GM10266 (cell line): Measurements from ENCODE around the gene CATSPERZ.

Source experiments
- DNase-seq: peaks from one replicate; pipeline ENCODE4 v3.0.0; 2012; ENCODE audit errors: extremely low spot score
- TF ChIP-seq, protein P1 (sequence below): IDR thresholded peaks from 2 replicates; pipeline ENCODE4 v1.5.1; 2012; ENCODE audit warnings: mild to moderate bottlenecking, low read depth; ENCODE audit not compliant: control insufficient read depth, insufficient read depth; ENCODE audit errors: missing control alignments

Gene CATSPERZ

DNA sequence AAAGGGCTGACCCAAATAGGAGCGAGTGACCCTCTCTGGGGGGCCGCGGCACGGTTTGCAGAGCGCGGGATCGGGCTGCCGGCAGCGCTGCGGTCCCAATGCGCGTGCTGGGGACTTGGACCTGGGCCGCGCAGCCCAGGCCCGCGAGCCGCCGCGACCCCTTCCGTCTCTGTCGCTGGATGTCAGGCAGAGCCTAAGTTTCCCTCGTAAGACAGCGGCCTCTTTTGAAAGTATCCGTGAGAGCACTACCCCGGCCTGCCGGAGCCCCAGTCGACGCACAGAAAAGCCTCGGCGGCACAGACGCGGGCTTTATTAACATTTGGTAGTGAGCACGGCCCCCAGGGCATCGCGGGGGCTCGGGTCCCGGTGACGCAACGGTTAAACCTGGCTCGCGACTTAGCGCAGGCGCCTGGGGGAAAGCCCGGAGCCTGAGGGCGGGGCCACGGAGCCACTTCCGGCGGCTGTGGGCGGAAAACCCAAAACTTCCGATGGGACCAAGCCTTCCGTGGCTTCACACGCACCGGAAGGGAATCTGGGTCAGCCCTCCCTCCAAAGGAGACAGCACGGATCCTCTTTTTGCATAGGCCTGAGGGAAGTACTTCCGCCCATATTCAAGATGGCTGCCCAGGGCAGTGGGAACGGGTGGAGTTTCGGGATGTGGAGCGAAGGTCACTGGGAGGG lies 30.5 kb upstream of the CATSPERZ start:
- DNase-seq, result peak; percentile 92
- TF ChIP-seq, protein P1, sequence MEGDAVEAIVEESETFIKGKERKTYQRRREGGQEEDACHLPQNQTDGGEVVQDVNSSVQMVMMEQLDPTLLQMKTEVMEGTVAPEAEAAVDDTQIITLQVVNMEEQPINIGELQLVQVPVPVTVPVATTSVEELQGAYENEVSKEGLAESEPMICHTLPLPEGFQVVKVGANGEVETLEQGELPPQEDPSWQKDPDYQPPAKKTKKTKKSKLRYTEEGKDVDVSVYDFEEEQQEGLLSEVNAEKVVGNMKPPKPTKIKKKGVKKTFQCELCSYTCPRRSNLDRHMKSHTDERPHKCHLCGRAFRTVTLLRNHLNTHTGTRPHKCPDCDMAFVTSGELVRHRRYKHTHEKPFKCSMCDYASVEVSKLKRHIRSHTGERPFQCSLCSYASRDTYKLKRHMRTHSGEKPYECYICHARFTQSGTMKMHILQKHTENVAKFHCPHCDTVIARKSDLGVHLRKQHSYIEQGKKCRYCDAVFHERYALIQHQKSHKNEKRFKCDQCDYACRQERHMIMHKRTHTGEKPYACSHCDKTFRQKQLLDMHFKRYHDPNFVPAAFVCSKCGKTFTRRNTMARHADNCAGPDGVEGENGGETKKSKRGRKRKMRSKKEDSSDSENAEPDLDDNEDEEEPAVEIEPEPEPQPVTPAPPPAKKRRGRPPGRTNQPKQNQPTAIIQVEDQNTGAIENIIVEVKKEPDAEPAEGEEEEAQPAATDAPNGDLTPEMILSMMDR, result no peak

DNA sequence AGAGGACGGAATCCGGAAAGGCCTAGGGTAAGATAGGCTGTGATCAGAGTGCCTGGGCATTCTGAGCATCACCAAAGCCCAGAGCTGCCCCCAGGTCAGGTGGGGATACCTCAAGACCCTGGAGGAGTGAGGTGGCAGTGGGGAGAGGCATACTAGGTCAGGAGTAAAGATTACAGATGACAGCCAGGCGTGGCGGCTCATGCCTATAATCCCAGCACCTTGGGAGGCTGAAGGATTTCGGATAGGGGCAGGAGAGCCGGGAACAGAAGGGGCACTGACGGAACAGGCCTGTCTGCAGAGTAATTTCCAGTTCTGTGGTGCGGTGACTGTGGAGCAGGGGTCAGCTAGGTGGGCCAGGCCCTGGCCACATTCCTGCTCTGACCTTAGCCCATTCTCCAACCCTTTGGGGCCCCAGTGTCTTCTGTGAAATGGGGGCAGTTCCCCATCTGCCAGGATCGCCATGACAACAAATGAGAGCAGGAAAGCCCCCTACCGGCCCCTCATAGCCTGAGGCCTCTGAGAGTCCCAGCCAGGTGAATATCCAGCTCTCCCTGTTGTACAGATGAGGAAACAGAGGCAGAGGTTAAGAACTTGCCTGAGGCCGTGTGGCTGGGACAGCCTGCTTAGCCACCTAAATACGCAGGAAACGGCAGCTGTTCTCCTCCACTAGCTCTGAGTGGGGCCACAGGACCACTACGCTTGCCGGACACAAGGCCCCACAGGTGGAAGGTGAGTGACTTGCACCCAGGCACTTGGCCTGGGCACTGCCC lies 24.9 kb upstream of the CATSPERZ start:
- DNase-seq, result no peak
- TF ChIP-seq, protein P1, result no peak

DNA sequence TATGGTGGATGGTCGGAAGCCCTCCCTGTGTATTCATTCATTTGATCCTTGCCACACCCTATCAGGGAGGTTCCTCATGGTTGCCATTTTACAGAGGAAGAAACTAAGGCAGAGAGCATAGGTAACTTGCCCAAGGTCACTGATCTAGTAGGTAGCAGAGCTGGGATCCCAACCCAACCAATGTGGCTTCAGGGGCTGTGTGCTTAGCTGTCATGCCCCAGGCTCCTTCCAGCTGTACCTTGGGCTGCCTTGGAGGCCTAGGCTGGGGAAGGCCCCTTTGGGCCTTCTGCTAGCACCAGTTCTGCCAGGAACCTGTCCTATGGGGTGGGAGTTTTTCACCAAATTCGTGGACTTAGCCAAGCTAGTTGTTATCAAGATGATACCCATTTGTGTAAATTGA lies 24.3 kb upstream of the CATSPERZ start:
- TF ChIP-seq, protein P1, result no peak
- no peak for DNase-seq

DNA sequence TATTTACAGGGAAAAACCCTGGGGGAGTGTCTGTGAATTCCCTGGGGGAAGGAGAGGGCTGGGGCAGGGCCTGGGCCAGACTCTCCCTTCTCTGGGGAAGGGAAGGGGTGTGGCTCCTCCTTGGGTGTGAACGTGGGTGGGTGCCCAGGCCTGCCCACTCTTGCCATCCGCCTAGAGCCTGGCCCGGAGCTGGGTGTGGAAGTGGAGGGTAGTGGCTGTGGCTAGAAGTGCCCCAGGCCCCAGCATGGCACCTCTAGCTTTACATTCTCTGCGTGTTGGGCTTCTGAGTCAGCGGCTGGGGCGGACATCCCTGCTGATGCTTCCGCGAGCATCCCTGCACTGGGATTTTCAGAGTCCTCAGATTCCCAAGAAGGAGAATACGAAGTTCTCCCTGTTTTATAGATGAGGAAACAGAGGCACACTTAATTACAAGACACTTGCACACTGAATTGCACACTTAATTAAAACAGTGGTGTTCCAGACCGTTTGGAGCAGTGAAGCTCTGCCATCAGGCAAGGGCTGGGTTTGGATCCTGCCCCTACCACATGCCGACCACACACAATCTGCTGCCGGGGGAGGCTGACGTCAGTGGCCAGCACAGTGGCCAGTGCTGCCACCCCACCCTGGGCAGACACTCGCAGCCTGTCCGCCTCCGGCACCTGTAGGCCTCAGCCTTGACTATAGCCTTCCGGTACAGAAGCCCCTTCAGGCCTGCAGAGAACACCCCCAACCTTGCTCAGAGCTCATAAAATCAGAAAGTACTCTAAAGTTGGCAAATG lies 23.3 kb upstream of the CATSPERZ start:
- TF ChIP-seq, protein P1, result no peak
- no peak for DNase-seq

DNA sequence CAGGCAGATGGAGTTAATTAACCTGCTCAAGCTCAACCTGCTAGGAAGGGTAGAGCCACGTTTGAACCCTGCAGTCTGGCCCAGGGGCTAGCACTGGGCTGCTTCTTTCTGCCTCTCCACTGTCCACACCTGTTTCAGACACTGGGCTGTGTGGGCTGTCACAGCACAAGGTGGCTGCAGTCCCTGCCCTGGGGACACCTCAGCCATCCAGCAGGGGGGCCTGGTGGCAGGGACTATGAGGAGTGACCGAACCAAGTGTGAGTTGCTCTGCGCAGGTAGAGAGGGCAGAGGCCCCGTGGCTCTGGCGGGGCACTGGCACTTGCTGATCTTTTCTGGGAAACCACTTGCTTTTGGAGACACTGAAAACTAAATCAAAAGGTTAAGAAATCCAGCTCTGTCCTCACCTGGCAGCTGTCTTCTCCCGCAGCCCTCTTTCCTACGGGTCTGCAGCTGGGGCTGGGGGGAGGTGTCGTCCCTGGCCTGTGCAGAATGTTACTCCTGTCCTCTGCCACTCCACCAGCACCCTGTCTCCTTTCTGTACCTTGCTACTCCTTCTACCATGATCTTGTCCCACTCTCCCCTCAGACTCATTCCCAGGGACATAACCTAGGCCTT lies 21.5 kb upstream of the CATSPERZ start:
- TF ChIP-seq, protein P1, result no peak

DNA sequence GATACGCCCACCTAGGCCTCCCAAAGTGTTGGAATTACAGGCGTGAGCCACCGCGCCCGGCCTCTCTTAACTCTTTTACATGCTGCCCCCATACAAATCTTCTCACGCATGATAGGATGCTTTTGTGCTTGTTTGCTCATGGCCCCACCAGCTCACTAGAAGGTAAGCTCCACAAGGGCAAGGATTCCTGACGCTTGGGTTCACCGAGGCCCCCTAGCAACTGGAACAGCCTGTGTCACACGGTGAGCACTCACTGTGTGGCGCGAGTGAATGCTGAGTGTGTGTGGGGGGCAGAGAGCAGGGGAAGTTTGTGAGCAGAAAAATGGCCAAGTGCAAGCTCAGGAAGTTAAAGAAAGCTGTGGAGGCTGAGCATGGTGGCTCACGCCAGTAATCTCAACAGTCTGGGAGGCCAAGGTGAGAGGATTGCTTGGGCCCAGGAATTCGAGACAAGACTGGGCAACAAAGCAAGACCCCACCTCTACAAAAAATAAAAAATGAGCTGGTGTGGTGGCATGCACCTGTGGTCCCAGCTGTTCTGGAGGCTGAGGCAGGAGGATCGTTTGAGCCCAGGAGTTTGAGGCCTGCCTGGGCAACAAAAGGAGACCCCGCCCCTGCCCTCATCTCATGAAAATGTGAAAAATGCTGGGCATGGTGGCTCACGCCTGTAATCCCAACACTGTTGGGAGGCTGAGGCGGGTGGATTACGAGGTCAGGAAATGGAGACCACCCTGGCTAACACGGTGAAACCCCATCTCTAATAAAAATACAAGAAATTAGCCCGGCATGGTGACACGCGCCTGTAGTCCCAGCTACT lies 18.0 kb upstream of the CATSPERZ start:
- TF ChIP-seq, protein P1, result no peak
- no peak for DNase-seq

More for the DNA sequence above, 21.5 kb upstream of the CATSPERZ start:
- no peak for DNase-seq
